Mucosa of descending colon (tissue), 3 donors: ENCODE measurements around the gene ANKRD33B. TPM values are rescaled to one million over a fixed set of nuclear protein-coding genes. Genes with fewer than 3 reads are reported as not detected.

Experiments used
- ATAC-seq: fragments of 200-7000 bp; cut with Tn5 transposase; one replicate; pipeline ENCODE4 v1.9.1; 2020; ENCODE audit warnings: mild to moderate bottlenecking, moderate library complexity
- DNase-seq, 3 donors: peaks; one replicate each; pipeline ENCODE4 v3.0.0-alpha.2; 2020
- H3K36me3 ChIP-seq: fragments of 200-600 bp; one replicate; pipeline ENCODE4 v1.8.0; 2021; ENCODE audit warnings: low read depth, mild to moderate bottlenecking
- H3K4me1 ChIP-seq: fragments of 200-600 bp; one replicate; pipeline ENCODE4 v1.8.0; 2021; ENCODE audit warnings: low read depth, mild to moderate bottlenecking
- H3K4me3 ChIP-seq: fragments of 200-600 bp; one replicate; pipeline ENCODE4 v1.8.0; 2021; ENCODE audit warnings: mild to moderate bottlenecking
- H3K9me3 ChIP-seq: fragments of 200-600 bp; one replicate; pipeline ENCODE4 v1.8.0; 2021; ENCODE audit warnings: mild to moderate bottlenecking
- intact Hi-C, 2 donors: fragments of 100-400 bp; cut with DNase I in 1 of 2; cut with micrococcal nuclease in 1 of 2; formaldehyde crosslinking; loops; one replicate each; pipeline versions ENCODE4 v1.11.0 to v1.11.1; 2022; cut with DNase I, micrococcal nuclease
- total RNA-seq, 3 donors: library from RNA; stranded (reverse); fragmentation: NEBNext Ultra II Directional in 2 of 3; extraction: Animal tissue kit (Norgen Biotek cat#: 25700) in 2 of 3; gene quantifications; one replicate each; pipeline versions ENCODE4 v1.2.1 to v1.2.4, GENCODE V29; 2021 to 2023
- TF ChIP-seq, protein P1 (sequence below): fragments of 200-600 bp; IDR thresholded peaks from one replicate; pipeline ENCODE4 v1.8.0; 2022; ENCODE audit warnings: antibody characterized with exemption, mild to moderate bottlenecking
- donor health status: DM: no; HTN: no; CAD: no; lungs with moderate emphysema.
- donor health status: DM: no; HTN: no; CAD: no.
- donor health status: DM: no; HTN: yes; CAD: no.

Gene ANKRD33B
- total RNA-seq, 3 donors from 2014 or later, result 0.96 to 3.3 (median 1.7) TPM

DNA sequence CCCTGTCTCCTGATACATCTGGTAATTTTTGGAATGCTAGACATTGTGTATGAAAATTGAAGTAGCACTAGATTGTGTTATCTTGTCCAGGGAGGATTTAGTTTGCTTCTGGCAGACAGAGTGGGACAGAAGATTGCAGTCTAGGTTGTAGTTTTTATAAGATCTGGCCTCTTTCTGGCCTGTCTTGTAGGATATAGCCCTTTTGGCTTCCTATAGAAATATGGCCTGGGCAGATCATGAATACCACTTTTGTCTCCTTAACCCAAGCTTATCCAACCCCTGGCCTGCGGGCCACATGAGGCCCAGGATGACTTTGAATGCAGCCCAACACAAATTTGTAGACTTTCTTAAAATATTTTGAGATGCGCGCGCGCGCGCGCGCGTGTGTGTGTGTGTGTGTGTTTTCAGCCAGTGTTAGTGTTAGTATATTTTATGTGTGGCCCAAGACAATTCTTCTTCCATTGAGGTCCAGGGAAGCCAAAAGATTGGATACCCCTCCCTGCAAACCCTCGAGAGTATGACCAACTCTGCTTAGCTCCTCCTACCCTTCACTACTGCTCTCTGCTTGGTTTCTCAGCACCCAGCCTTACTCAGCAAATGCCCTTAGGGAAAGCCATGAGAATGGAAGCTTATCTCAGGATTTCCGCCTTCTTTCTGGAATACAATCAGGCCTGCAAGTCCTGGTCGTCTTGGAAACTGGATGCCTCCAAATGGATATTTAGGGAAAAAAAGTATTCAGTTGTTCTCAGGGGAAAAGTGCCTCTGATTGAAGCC, 26.5 kb downstream of the ANKRD33B start:
- ATAC-seq (no peak), DNase-seq (no peak)
- Histone ChIP-seq H3K4me3 (no peak overlapping the region), H3K4me1 (no peaks in the 10 kb centered on the region), H3K9me3 (no peaks in the 10 kb centered on the region), H3K36me3 (no peaks in the 10 kb centered on the region)
- intact Hi-C loops, result no loop called here
- TF ChIP-seq, protein P1, sequence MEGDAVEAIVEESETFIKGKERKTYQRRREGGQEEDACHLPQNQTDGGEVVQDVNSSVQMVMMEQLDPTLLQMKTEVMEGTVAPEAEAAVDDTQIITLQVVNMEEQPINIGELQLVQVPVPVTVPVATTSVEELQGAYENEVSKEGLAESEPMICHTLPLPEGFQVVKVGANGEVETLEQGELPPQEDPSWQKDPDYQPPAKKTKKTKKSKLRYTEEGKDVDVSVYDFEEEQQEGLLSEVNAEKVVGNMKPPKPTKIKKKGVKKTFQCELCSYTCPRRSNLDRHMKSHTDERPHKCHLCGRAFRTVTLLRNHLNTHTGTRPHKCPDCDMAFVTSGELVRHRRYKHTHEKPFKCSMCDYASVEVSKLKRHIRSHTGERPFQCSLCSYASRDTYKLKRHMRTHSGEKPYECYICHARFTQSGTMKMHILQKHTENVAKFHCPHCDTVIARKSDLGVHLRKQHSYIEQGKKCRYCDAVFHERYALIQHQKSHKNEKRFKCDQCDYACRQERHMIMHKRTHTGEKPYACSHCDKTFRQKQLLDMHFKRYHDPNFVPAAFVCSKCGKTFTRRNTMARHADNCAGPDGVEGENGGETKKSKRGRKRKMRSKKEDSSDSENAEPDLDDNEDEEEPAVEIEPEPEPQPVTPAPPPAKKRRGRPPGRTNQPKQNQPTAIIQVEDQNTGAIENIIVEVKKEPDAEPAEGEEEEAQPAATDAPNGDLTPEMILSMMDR, result no peak

- no peak for ATAC-seq
- intact Hi-C loops, result no loop called here
- no peaks in the 10 kb centered on the region for H3K4me1 ChIP-seq
- TF ChIP-seq, protein P1, result no peak
- DNase-seq, result no peak
- no peaks in the 10 kb centered on the region for H3K36me3 ChIP-seq
- no peak overlapping the region for H3K4me3 ChIP-seq
- H3K9me3 ChIP-seq, result no peaks in the 10 kb centered on the region
These were observed 27.3 kb downstream of the ANKRD33B start for GRCh38 chr5:10591159-10591558.

DNA sequence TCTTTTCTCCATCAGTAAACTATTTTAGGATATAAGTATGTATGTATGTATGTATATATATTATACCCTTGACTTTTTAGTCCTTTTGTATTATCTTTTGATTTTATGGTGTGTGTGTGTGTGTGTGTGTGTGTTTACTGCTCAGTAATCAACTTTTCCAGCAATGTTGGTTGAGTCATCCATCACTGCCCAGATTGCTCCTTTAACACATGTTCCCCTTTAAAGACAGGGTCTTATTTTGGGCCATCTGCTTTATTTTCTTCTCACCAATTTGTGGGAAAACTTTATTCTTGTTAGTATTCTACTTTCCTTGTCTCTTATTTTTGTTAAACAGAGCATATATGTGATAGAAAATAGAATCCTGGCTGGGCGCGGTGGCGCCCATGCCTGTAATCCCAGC, 28.1 kb downstream of the ANKRD33B start:
- intact Hi-C loops, result no loop called here
- DNase-seq, result no peak
- ATAC-seq, result no peak
- Histone ChIP-seq H3K4me1 (no peaks in the 10 kb centered on the region), H3K36me3 (no peaks in the 10 kb centered on the region), H3K4me3 (no peak overlapping the region), H3K9me3 (no peaks in the 10 kb centered on the region)
- TF ChIP-seq, protein P1, result no peak

GRCh38 chr5:10592601-10593000, 28.7 kb downstream of the ANKRD33B start:
- H3K36me3 ChIP-seq, result no peaks in the 10 kb centered on the region
- no peak overlapping the region for H3K4me3 ChIP-seq
- TF ChIP-seq, protein P1, result no peak
- DNase-seq (no peak), ATAC-seq (no peak)
- no peaks in the 10 kb centered on the region for H3K4me1 ChIP-seq
- intact Hi-C loops, result no loop called here
- H3K9me3 ChIP-seq, result no peaks in the 10 kb centered on the region

DNA sequence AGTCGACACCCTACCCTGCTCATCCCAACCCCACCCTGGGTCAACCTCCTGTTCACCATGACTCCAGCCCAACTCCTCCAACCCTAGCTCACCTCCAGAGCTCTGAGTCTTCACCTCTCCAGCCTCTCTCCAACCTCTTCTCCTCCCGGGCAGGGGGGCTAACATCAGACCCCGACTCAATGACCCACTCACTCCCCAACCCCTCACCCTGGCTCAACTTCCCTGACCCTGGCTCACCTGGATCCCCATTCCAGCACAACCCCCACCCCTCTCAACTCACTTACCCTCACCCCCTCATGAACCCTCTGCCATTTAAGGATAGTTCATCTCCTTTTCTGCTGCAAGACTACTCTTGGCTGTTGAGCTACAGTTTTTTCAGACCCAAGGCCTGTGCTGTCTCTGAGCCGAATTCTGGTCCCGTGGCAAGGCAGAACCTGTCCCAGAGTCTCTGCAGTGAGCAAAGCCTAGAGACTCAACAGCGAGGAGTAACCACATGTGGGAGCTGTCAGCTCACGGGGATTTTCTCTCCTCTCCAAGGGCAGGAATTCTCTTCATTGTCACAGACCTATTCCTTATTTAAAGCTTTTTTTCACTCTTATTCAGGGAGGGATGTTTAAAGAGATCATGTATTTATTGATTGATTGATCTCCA, 29.8 kb downstream of the ANKRD33B start:
- ATAC-seq (no peak), DNase-seq (no peak)
- TF ChIP-seq, protein P1, result no peak
- H3K36me3 ChIP-seq, result no peaks in the 10 kb centered on the region
- no peak overlapping the region for H3K4me3 ChIP-seq
- intact Hi-C loops, result no loop called here
- no peaks in the 10 kb centered on the region for H3K9me3 ChIP-seq
- H3K4me1 ChIP-seq, result no peaks in the 10 kb centered on the region
